OCI-M2 (cell line): ENCODE results near the gene CHST11.

Experiments used
- DNase-seq: peaks from one replicate; lab custom pipeline; 2025; ENCODE audit not compliant: unreplicated experiment; lab: John Stamatoyannopoulos, UW

The CHST11 gene

GRCh38 chr12:104648756-104649155 lies 192.0 kb downstream of the CHST11 start:
- no peak for DNase-seq

- no peak for DNase-seq
Measured at GRCh38 chr12:104649217-104649824, 192.6 kb downstream of the CHST11 start.

- DNase-seq, result no peak
Measured at GRCh38 chr12:104649921-104650320, 193.2 kb downstream of the CHST11 start.

- no peak for DNase-seq
Measured at GRCh38 chr12:104650541-104650940, 193.8 kb downstream of the CHST11 start.

GRCh38 chr12:104651811-104652210 lies 195.1 kb downstream of the CHST11 start:
- no peak for DNase-seq

- DNase-seq, result no peak
Measured at GRCh38 chr12:104652358-104652757, 195.6 kb downstream of the CHST11 start.

GRCh38 chr12:104652910-104653309 lies 196.2 kb downstream of the CHST11 start:
- no peak for DNase-seq

GRCh38 chr12:104653730-104654664 lies 197.2 kb downstream of the CHST11 start:
- DNase-seq, result no peak

GRCh38 chr12:104654665-104655609 lies 198.2 kb downstream of the CHST11 start:
- DNase-seq, result no peak

- no peak for DNase-seq
Measured at GRCh38 chr12:104656383-104656782, 199.6 kb downstream of the CHST11 start.

- no peak for DNase-seq
Measured at GRCh38 chr12:104656921-104657320, 200.2 kb downstream of the CHST11 start.

GRCh38 chr12:104657726-104658484 lies 201.2 kb downstream of the CHST11 start:
- DNase-seq, result no peak

- no peak for DNase-seq
Measured at GRCh38 chr12:104659058-104659457, 202.3 kb downstream of the CHST11 start.

- no peak for DNase-seq
Measured at GRCh38 chr12:104662203-104662602, 205.5 kb downstream of the CHST11 start.

GRCh38 chr12:104662908-104663307 lies 206.2 kb downstream of the CHST11 start:
- no peak for DNase-seq

- no peak for DNase-seq
Measured at GRCh38 chr12:104664351-104664750, 207.6 kb downstream of the CHST11 start.

- no peak for DNase-seq
Measured at GRCh38 chr12:104665296-104665695, 208.5 kb downstream of the CHST11 start.

- DNase-seq, result no peak
Measured at GRCh38 chr12:104667139-104667538, 210.4 kb downstream of the CHST11 start.

- DNase-seq, result no peak
Measured at GRCh38 chr12:104668274-104668718, 211.5 kb downstream of the CHST11 start.

- no peak for DNase-seq
Measured at GRCh38 chr12:104669089-104669721, 212.5 kb downstream of the CHST11 start.
